ENCODE measurements around the gene MLYCD. TPM values are rescaled to one million over a fixed set of nuclear protein-coding genes. Genes with fewer than 3 reads are reported as not detected.
"Not testable (repeated sequence)": the region's sequence is repeated elsewhere in the genome, so short reads cannot be mapped to it uniquely, and the experiment has no call there.

The MLYCD gene
- total RNA-seq, 1 donor from 2014 or later: 5.6 TPM

- intact Hi-C loops (cut with micrococcal nuclease): no loop called here
Observed at GRCh38 chr16:83939266-83939855, 40.4 kb downstream of the MLYCD start.

GRCh38 chr16:83940119-83940518, 41.2 kb downstream of the MLYCD start:
- intact Hi-C loops (cut with micrococcal nuclease): no loop called here

GRCh38 chr16:83940630-83941378, 41.9 kb downstream of the MLYCD start:
- intact Hi-C loops (cut with micrococcal nuclease): no loop called here

GRCh38 chr16:83941546-83941945, 42.6 kb downstream of the MLYCD start:
- intact Hi-C loops (cut with micrococcal nuclease): not testable (repeated sequence)

GRCh38 chr16:83942074-83942473, 43.2 kb downstream of the MLYCD start:
- intact Hi-C loops (cut with micrococcal nuclease): no loop called here

- intact Hi-C loops (cut with micrococcal nuclease): no loop called here
Observed at GRCh38 chr16:83942815-83943515, 44.0 kb downstream of the MLYCD start.

GRCh38 chr16:83943516-83944050, 44.7 kb downstream of the MLYCD start:
- intact Hi-C loops (cut with micrococcal nuclease): no loop called here

- intact Hi-C loops (cut with micrococcal nuclease): no loop called here
Observed at GRCh38 chr16:83945587-83945986, 46.7 kb downstream of the MLYCD start.

GRCh38 chr16:83946154-83946780, 47.4 kb downstream of the MLYCD start:
- intact Hi-C loops (cut with micrococcal nuclease): no loop called here

- intact Hi-C loops (cut with micrococcal nuclease): no loop called here
Observed at GRCh38 chr16:83946781-83947566, 48.1 kb downstream of the MLYCD start.

GRCh38 chr16:83947642-83948234, 48.8 kb downstream of the MLYCD start:
- intact Hi-C loops (cut with micrococcal nuclease): no loop called here

- intact Hi-C loops (cut with micrococcal nuclease): no loop called here
Observed at GRCh38 chr16:83948914-83949723, 50.2 kb downstream of the MLYCD start.

GRCh38 chr16:83949724-83950001, 50.7 kb downstream of the MLYCD start:
- intact Hi-C loops (cut with micrococcal nuclease): no loop called here

- intact Hi-C loops (cut with micrococcal nuclease): not testable (repeated sequence)
Observed at GRCh38 chr16:83950862-83951399, 52.0 kb downstream of the MLYCD start.

- intact Hi-C loops (cut with micrococcal nuclease): no loop called here
Observed at GRCh38 chr16:83951544-83951943, 52.6 kb downstream of the MLYCD start.

GRCh38 chr16:83952587-83952939, 53.6 kb downstream of the MLYCD start:
- intact Hi-C loops (cut with micrococcal nuclease): no loop called here

GRCh38 chr16:83952940-83953795, 54.3 kb downstream of the MLYCD start, which contains the start of gene OSGIN1:
Gene OSGIN1 (plus strand): TSS chr16:83953240. CDS start chr16:83957672, 4,432 bp downstream.
- intact Hi-C loops (cut with micrococcal nuclease): loop anchor here (1.0 kb wide), 6 partner anchors 27 to 191 kb away; partner anchors contain the start of genes MBTPS1 and MLYCD

GRCh38 chr16:83953796-83954576, 55.1 kb downstream of the MLYCD start:
- intact Hi-C loops (cut with micrococcal nuclease): loop anchor here (1.0 kb wide), 6 partner anchors 28 to 190 kb away; partner anchors contain the start of genes MBTPS1 and MLYCD
